ENCODE measurements around the gene ATXN7.

ATXN7 gene

DNA sequence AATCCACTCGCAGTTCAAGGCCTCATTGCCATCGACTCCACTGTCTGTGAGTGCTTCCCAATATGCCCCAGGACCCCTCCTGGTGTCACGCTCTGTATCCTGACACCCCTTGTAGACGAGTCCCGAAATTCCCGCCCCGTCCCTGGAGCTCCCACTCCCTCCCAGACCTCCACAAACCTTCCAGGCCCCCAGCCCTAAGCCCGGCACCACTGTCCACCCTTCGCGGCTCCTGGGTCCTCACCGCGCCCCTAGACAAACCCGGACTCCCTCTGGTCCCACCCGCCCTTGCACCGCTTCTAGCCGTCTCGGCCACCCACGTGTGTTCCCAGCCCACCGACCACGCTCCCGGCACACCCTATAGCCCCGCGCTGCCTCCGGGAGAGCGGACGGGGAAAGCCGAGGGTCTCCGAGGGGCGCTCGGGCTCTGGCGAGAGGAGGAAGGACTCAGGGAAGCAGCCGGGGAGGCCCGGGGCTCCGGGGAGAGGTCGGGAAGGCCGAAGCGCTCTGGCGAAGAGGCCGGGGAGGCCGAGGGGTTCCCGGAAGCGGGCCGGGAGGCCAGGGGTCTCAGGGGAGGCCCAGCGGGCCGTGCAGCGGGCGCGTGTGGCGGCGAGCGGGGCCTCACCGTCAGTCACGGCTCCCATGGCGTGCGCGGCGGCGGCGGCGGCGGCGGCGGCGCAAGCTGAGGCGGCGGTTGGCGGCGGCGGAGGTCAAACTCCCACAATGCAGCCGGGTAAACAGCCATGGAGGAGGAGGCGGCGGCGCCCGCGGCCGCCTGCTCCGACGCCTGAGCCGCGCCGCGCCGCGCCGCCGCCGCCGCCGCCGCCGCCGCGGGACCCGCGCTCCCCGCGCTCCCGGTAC lies at the start of gene ATXN7, which contains the start of gene THOC7:
TSS of gene ATXN7 (plus strand) at position 718 of the 858 bp plus-strand sequence. CDS start 48,732 bp downstream, outside the sequence.
TSS of gene THOC7 (minus strand) at position 656 of the 858 bp plus-strand sequence. CDS start at position 641, 15 bp downstream.
- DNase-seq (ENCODE audit: low read depth) = peak; percentile 63

DNA sequence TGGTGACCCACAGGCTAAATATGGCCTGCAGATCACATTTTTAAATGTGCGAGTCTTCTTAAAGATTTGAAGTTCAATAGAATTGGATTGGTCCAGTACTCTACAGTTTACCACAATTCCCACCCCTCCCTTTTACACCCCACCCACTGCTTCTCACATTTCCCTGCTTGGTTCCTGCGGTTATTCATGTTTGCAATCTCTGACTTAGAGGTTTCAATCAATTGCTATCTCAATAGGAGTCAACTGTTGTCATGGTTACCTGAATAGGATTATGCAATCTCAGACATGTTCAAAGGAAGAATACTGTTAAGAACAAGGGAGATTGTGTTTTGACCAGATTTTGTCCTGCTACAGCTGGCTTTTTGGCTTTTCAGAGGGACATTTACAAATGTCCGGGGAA lies 49.4 kb upstream of the ATXN7 start:
- DNase-seq (ENCODE audit: low read depth) = no peak

DNA sequence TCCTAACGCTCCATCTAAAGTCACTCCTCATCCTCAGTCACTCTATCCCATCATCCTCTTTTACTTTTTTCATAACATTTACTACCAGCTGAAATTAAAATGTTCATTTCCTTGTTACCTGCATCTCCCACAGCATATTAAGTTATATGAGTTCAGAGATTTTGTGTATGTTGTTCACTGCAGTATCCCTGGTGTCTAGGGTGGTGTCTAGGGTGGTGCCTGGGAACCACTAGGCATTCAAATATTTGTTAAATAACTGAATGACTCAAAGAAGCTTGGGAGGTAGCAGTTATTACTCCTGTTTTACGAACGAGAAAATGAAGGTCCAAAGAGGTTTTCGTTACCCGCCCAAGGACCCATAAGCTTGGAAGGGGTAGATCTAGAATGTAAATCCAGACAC lies 46.4 kb upstream of the ATXN7 start:
- no peak for DNase-seq (ENCODE audit: low read depth)

DNA sequence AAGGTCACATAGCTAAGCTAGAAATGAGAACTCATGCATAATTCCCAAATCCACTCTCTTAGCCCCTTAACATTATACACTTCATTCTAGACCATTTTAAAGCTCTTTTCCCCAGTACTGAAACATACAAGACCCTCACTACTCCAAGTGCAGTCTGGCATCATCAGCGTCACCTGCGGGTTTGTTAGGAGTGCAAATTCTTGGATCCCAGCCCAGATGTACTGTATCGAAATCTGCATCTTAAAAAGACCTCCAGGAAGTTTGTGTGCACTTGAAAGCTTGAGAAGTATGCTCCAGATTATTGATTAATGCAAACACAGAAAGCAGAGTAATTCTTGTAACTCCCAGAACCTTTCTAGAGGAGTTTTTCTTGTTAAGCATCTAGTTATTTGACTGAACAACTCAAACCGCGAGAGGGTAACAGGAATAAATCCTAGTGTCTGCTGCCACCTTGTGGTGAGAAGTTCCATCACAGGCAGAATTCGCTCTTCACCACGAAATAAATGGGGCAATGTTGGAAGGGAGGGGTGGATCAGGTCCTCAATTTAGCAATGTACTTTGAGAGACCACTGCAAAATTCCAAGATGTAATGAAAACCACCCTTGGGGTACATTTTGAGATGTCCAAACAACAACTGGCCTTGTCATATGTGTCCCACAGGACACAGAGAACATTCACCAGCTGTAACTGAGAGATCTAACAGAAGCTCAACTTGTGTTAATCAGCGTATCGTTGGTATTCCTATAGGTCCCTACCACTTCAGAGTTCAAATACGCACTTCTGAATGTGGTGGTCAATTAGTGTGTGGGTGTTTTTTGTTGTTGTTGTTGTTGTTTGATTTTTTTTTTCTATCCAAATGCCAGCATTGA lies 45.2 kb upstream of the ATXN7 start:
- peak; percentile 31 for DNase-seq (ENCODE audit: low read depth)

DNA sequence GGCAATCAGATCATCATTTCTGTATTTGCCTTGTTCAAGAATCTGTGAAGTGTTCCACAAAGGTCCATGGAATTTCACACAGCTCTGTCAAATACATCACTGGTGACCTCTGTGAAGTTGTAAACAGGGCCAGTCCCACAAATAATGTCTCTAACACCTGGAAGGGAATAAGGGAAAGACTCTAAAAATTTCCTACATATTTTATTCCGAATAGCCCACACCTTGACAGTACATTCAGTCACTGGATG lies 44.6 kb upstream of the ATXN7 start, which contains the start of gene C3orf49:
TSS of gene C3orf49 (plus strand) at position 149 of the 248 bp plus-strand sequence. CDS start 173 bp downstream, outside the sequence.
- DNase-seq (ENCODE audit: low read depth) = no peak

- DNase-seq (ENCODE audit: low read depth) = no peak
Measured at GRCh38 chr3:63824309-63824708, 39.4 kb upstream of the ATXN7 start.

- no peak for DNase-seq (ENCODE audit: low read depth)
Measured at GRCh38 chr3:63830526-63830925, 33.1 kb upstream of the ATXN7 start.

DNA sequence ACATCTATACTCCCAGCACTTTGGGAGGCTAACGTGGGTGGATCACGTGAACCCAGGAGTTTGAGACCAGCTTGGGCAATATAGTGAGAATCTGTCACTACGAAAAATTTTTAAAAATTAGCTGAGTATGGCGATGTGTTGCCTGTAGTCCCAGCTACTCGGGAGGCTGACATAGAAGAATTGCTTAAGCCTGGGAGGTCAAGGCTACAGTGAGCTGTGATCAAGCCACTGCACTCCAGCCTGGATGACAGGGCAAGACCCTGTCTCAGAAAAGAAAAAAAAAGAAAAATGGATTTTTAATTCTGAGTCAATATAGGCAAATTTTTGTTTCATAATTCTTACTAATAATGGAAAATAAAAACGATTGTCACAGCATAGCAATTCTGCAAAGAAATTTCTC lies 31.3 kb upstream of the ATXN7 start:
- DNase-seq (ENCODE audit: low read depth) = no peak

DNA sequence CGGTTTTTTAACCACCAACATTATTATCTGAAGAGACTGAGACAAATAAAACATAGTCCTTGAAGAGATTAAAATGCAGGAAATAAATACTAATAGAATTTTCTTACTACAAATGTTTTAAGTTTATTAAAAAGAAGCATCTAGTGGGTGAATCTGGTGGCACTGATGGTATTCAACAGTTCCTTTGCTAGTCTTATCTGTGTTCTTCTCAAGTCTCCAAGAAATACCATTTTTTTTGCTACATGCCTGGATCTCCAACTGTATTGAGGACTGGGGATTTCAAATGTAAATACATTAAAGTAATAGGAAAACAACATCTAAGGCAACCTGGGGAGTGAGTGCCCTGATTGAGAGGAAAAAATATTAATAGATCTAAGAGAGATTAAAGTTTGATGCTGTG lies 22.0 kb upstream of the ATXN7 start:
- no peak for DNase-seq (ENCODE audit: low read depth)

- DNase-seq (ENCODE audit: low read depth) = no peak
Measured at GRCh38 chr3:63842127-63842526, 21.5 kb upstream of the ATXN7 start.

DNA sequence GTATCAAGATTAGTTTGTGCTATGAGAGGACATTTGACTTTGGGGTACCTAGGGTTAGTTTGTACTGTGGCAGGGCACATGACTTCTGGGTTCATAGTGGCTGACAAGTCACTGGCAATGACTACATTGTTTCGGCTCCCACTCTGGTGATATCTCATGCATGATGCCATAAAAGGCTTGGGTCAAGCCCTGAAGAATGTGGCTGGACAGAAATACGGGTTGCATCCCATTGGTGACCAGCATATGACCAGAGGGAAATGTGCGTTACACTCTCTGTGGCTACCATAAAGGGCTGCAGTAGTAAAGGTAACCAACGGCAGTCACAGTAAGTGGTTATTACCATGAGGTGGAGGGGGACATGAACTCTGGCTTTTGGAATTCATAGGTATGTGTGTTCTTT lies 18.5 kb upstream of the ATXN7 start:
- DNase-seq (ENCODE audit: low read depth) = no peak

DNA sequence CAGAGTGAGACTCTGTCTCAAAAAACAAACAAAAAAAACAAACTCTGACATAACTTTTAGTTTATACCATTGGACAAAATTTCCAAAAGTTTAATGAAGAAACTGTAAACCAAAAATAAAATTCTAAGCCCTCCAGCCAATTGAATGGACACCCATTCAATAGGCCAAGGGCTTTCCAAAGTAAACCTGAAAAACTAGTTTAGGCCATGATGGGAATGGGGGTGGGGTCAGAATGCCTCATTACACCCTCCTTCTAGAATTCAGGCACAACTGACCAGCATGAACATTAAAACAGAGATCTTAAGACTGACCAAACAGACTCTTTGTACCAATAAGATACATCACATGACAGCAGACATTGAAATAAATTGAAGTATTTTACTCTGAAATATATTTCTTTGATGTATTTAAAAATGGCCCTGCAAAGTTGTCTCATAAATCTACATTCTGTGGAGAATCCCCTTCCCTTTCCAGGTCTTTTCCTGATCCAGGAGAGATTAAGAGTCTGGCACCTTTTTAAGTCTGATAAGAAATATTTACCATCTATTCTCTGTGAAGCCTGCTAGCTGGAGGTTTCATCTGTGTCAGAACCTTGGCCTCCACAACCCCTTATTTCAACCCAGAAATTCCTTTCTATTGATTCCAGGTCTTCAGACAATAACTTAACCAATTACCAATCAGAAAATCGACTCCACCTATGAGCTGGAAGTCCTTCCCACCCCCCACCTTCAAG lies 15.8 kb upstream of the ATXN7 start:
- DNase-seq (ENCODE audit: low read depth) = no peak

GRCh38 chr3:63849175-63849574 lies 14.5 kb upstream of the ATXN7 start:
- DNase-seq (ENCODE audit: low read depth) = no peak

DNA sequence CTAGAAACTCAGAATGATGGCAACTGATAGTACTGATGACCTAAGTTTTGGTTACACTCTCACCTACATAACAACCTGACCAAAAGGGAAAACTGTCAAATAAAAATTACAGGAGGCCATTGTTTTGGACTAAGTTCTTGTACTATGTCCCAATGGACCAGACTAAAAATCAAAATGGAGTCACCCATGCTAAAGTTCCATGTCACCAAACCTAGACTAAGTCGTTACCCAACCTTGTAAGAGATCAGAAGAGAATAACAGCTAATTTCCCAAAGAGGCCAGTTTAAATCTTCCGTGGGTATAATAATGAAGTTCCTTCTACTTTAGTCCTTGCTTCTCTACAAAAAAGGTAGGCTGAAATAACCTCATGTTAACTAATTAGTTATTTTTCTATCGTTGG lies 12.4 kb upstream of the ATXN7 start:
- no peak for DNase-seq (ENCODE audit: low read depth)

DNA sequence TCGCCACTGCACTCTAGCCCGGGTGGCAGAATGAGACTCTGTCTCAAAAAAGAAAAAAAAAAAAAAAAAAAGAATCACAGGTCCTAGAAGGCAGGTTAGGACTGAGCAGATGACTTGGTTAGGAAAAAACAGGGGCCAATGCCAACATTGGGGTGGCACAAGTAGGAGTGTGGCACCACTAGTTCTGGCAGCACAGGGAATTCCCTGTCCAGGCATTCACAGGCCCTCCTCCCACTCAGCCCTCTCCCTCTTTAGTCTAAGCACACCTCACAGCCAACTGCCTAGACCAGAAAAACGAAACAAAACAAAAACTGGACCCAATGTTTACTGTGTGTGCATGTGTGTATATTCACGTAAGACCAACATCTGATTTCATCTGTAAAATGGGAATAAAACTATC lies 10.6 kb upstream of the ATXN7 start:
- DNase-seq (ENCODE audit: low read depth) = no peak

DNA sequence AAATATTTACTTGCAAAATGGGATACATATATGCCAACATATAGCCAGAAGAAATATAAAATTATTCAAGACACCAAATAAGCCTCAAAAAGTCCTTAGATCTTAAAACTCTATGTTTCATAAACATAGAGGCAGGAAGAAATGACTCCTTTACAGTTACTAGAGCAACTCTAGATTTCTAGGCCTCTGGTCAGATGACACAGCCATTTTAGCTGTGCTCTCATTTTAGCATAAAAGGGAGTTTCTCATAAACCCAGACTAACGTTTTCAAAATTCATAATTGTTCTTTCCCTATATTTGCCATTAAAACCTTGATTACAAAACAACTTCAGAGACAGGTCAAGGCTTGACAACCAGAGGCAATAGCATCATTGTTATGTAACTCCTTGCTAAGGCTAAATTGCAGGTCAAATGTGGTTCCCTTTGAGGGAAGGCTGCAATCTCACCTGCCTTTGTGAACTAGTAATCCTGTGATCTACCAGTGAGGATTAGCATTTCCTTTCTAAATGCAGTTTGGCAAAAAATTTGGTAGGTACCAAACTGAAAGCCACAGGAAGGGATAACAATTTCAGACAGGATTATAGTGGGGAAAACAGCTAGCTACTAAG lies 8.2 kb upstream of the ATXN7 start:
- DNase-seq (ENCODE audit: low read depth) = no peak

GRCh38 chr3:63857311-63857710 lies 6.4 kb upstream of the ATXN7 start:
- no peak for DNase-seq (ENCODE audit: low read depth)

GRCh38 chr3:63860776-63861175 lies 2.9 kb upstream of the ATXN7 start:
- DNase-seq (ENCODE audit: low read depth) = no peak

DNA sequence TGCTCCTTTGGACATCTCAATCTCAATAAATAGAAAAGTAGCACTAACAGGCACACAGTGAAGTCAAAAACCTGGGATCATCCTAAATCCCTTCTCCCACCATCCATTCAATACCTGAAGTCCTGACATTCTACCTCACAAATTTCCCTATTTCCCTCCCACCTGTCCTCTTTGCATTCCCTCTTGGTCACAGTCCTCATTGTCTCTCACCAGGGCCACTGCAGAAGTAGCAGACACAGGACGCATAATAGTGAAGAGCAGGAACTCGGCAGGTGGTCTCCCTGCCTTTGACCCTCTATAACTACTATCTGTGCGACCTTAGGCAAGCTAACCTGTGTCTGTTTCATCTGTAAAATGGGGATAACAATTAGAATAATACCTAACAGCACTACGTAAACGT lies 2.4 kb upstream of the ATXN7 start:
- DNase-seq (ENCODE audit: low read depth) = no peak

DNA sequence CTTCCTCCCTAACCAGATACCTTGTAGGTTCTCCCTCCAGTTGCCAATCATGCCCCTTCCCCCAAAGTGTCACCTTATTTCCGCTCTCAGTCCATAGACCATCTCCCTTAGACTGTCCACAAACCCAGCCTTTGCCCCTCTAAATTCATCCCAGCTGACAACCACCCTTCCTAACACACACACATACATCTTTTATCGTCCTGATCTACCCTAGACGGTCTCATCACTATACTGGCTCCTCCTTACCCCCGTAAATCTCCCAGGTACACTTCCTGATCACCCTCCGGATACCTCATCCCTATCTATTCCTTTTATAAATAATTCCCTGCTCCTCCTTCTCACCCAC lies 890 bp upstream of the ATXN7 start:
- DNase-seq (ENCODE audit: low read depth) = no peak

DNA sequence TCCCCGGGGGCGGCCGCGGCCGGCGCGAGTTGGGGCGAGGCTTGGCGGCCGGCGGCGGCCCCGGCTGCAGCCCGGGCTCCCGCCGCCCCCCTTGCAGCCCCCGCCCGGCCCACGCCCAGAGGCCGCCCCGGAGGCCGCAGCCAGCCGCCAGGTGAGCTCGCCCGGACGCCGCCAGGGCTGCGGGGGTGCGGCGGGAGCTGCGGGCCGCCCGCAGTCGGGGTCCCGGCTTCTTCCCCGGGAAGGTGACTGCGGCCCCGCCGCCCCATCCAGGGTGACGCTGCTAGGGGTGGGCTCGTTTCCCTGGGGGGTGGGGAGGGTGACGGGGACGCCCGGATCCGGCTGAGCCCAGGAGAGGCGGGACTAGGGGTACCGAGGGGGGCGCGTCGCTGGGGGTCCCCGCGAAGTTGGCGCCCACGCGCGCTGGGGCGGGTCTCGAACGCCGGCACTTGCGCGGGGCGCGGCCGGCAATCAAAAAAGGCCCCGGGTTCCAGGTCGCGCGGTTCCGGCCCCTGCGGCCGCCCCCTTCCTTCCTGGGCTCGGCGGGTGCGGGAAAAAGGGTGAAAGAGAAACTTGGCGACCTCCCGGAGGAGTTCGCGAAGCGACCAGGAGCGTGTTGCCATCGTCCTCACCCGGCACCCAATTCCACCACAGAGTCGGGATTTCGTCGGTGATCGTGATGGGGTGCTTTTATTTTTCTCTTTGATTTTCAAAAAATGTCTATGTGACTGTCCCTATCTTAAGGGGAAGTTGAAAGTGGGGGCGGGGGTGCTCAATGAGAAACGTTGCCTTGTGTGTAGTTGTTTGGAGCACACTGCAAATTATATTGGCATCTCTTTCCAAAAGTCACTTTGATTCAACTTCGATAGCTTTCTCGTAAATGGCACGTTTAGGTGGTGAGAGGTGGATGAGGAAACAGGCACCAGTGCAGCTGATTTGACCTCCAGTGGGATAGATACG lies 619 bp downstream of the ATXN7 start:
- peak; percentile 24 for DNase-seq (ENCODE audit: low read depth)

All from activated T-helper 9 cell treated with anti-CD3 and anti-CD28 coated beads, Interleukin-2, amount 50 U/mL, for 16 hours (primary cell).